Measurements from ENCODE around the gene YAP1. TPM values are rescaled to one million over a fixed set of nuclear protein-coding genes. Genes with fewer than 3 reads are reported as not detected.

YAP1 gene
- total and polyA plus RNA-seq, 2 of the 4 experiments (the other 2 are of a cell fraction) = 121 to 251 TPM

Other genes starting within 250 kb of the YAP1 start
- gene CEP126, start 195.4 kb upstream of the YAP1 start, total RNA-seq (2012; rRNA removed) = 0.72 and 1.1 TPM in 2 replicates
- 0.83 and 1.4 TPM in 2 replicates for gene CEP126, start 195.4 kb upstream of the YAP1 start, polyA plus RNA-seq (2012; rRNA removed)
- gene ANGPTL5, start 193.9 kb upstream of the YAP1 start, total RNA-seq (2012; rRNA removed) = not detected in 2 replicates
- gene ANGPTL5, start 193.9 kb upstream of the YAP1 start, polyA plus RNA-seq (2012; rRNA removed) = not detected in 2 replicates
- 0.90 and 1.9 TPM in 2 replicates for gene CFAP300, start 63.0 kb upstream of the YAP1 start, total RNA-seq (2012; rRNA removed)
- 0.87 and 1.8 TPM in 2 replicates for gene CFAP300, start 63.0 kb upstream of the YAP1 start, polyA plus RNA-seq (2012; rRNA removed)
- 5.0 and 6.4 TPM in 2 replicates for gene BIRC3, start 207.0 kb downstream of the YAP1 start, total RNA-seq (2012; rRNA removed)
- 1.3 and 2.2 TPM in 2 replicates for gene BIRC3, start 207.0 kb downstream of the YAP1 start, polyA plus RNA-seq (2012; rRNA removed)
- gene BIRC2, start 236.8 kb downstream of the YAP1 start, total RNA-seq (2012; rRNA removed) = 112 and 204 TPM in 2 replicates
- 40.4 and 48.0 TPM in 2 replicates for gene BIRC2, start 236.8 kb downstream of the YAP1 start, polyA plus RNA-seq (2012; rRNA removed)